Progenitor cell of endocrine pancreas (in vitro differentiated cells): Measurements from ENCODE around the gene USH1G. TPM values are rescaled to one million over a fixed set of nuclear protein-coding genes. Genes with fewer than 3 reads are reported as not detected.
A peak's percentile ranks its signal among the peaks of the same experiment; 100 is the strongest.
"Not testable (repeated sequence)": the region's sequence is repeated elsewhere in the genome, so short reads cannot be mapped to it uniquely, and the experiment has no call there.

Experiments used
- DNase-seq: peaks from one replicate; pipeline ENCODE4 v3.0.0; 2021; ENCODE audit warnings: low spot score; ENCODE audit not compliant: unreplicated experiment
- H3K27ac Mint-ChIP-seq: 2 replicates; pipeline ENCODE4 v1.8.0; 2021; ENCODE audit warnings: mild to moderate bottlenecking, moderate library complexity, mixed read lengths
- H3K27me3 Mint-ChIP-seq: 2 replicates; pipeline ENCODE4 v1.8.0; 2021; ENCODE audit warnings: mixed read lengths
- H3K36me3 Mint-ChIP-seq: 2 replicates; pipeline ENCODE4 v1.8.0; 2022; ENCODE audit warnings: mixed read lengths; ENCODE audit not compliant: insufficient read depth
- H3K4me1 Mint-ChIP-seq: 2 replicates; pipeline ENCODE4 v1.8.0; 2021; ENCODE audit warnings: low read depth, mixed read lengths
- H3K4me3 Mint-ChIP-seq: 2 replicates; pipeline ENCODE4 v1.8.0; 2021; ENCODE audit warnings: low read depth, mild to moderate bottlenecking, moderate library complexity, mixed read lengths
- H3K9me3 Mint-ChIP-seq: 2 replicates; pipeline ENCODE4 v1.8.0; 2021; ENCODE audit warnings: low read depth, mixed read lengths
- total RNA-seq: library from RNA; stranded (reverse); gene quantifications from 2 replicates; pipeline ENCODE4 v1.2.1, GENCODE V29; 2021
- TF ChIP-seq, protein P1 (sequence below): fragments of 200-600 bp; sonication (generic); IDR thresholded peaks from one replicate; pipeline ENCODE4 v1.5.0; 2021; ENCODE audit warnings: antibody characterized with exemption, mild to moderate bottlenecking; ENCODE audit not compliant: unreplicated experiment

USH1G gene
- total RNA-seq, 1 donor from 2014 or later, result 0.19 TPM

DNA sequence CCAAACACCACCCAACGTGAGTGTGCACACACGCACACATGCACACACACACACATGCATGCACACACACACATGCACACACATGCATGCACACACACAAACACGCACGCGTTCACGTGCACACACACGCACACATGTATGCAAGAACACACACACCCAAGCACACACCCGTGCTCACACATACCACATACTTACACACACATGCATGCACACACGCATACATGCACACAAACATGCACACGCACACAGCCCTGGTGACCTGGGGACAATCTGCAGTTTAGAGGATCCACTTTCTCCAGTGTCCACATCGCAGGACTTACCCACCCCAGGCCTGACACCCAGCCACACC is 6.2 kb downstream of the USH1G start:
- H3K4me1 Mint-ChIP-seq, result peaks cover 2% of the 10 kb centered on the region
- DNase-seq, result no peak
- peaks cover 2% of the 10 kb centered on the region for H3K9me3 Mint-ChIP-seq
- H3K27me3 Mint-ChIP-seq, result peaks cover 15% of the 10 kb centered on the region
- H3K4me3 Mint-ChIP-seq, result no peak overlapping the region
- no peaks in the 10 kb centered on the region for H3K36me3 Mint-ChIP-seq
- TF ChIP-seq, protein P1, sequence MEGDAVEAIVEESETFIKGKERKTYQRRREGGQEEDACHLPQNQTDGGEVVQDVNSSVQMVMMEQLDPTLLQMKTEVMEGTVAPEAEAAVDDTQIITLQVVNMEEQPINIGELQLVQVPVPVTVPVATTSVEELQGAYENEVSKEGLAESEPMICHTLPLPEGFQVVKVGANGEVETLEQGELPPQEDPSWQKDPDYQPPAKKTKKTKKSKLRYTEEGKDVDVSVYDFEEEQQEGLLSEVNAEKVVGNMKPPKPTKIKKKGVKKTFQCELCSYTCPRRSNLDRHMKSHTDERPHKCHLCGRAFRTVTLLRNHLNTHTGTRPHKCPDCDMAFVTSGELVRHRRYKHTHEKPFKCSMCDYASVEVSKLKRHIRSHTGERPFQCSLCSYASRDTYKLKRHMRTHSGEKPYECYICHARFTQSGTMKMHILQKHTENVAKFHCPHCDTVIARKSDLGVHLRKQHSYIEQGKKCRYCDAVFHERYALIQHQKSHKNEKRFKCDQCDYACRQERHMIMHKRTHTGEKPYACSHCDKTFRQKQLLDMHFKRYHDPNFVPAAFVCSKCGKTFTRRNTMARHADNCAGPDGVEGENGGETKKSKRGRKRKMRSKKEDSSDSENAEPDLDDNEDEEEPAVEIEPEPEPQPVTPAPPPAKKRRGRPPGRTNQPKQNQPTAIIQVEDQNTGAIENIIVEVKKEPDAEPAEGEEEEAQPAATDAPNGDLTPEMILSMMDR, result no peak
- H3K27ac Mint-ChIP-seq, result peak overlapping the region; percentile 58

DNA sequence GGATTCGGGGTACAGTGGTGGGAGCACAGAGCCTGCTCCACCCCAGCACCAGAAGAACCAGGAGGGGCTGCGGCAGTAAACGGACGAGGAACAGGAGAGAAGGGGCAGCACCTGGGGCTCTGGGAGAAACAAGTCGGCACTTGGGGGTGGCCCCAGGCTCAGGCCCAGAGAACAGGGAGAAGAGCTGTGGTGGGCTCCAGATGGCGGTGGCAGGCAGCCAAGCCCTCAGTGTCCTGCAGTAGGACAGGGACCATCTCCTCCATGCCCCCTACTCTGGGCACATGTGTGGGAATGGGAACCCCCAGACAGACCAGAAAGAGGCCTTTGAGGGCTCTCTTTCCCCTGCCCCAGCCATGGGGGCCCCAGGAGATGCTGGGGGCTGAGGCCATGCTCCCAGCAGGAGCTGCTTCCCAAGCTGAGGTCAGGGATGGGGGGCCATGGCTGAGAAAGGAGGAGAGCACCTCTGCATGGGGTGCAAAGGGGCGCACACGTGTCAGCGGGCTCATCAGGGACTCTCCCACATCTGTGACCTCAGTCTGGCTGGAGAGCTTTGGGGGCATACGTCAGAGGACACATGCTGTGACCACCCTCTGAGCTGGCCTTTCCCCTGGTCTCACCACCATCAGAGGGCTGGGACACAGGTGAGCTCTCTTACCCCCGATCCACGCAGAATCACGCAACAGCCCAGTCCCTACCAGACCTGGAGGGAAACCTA is 6.8 kb downstream of the USH1G start:
- Mint-ChIP-seq H3K9me3 (peaks cover 2% of the 10 kb centered on the region), H3K36me3 (no peaks in the 10 kb centered on the region), H3K27ac (peak overlapping the region; percentile 58), H3K4me3 (no peak overlapping the region), H3K4me1 (peaks cover 2% of the 10 kb centered on the region), H3K27me3 (peaks cover 15% of the 10 kb centered on the region)
- TF ChIP-seq, protein P1, result no peak
- no peak for DNase-seq

DNA sequence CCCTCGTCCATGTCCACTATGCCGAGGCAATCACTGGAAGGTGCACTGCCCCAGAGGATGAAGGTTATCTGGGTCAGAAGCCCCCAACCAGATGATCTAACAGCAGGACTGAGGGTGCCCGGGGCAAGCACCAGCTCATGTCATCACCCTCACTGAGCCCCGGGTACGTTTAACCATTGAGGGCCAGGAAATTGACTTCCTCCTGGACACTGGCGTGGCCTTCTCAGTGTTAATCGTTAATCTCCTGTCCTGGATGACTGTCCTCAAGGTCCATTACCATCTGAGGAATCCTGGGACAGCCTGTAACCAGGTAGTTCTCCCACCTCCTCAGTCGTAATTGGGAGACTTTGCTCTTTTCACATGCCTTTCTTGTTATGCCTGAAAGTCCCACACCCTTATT is 11.6 kb downstream of the USH1G start:
- H3K36me3 Mint-ChIP-seq, DNase-seq, H3K4me1 Mint-ChIP-seq, H3K4me3 Mint-ChIP-seq, H3K27ac Mint-ChIP-seq, H3K9me3 Mint-ChIP-seq: not testable (repeated sequence)
- peaks cover 17% of the 10 kb centered on the region for H3K27me3 Mint-ChIP-seq

DNA sequence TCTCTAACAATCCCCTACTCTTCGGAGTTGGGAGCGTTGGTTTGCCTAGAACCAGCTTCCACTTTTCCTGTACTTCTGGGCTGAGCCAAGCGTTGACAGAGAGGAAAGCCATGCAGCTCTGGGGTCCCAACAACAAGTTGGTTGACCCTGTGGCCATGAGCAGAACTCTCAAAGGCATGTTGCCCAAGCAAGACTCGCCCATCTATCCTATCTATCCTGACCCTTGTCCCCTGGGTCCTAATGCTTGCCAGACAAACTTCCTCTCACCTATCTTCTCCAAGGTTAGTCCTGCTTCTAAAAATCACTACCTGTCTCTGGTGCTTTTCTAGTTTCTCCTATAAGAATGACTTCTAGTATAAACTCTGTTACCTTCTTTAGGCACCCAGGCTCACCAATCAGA is 14.0 kb downstream of the USH1G start:
- not testable (repeated sequence) for H3K4me3 Mint-ChIP-seq, H3K9me3 Mint-ChIP-seq, DNase-seq

DNA sequence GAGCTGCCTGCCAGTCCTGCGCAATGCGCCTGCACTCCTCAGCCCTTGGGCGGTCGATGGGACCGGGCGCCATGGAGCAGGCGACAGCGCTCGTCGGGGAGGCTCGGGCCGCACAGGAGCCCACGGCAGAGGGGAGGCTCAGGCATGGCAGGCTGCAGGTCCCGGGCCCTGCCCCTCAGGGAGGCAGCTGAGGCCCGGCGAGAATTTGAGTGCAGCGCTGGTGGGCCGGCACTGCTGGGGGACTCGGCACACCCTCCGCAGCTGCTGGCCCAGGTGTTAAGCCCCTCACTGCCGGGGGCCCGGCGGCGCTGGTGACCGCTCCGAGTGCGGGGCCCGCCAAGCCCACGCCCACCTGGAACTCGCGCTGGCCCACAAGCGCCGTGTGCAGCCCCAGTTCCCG is 16.0 kb downstream of the USH1G start:
- Mint-ChIP-seq H3K36me3 (no peaks in the 10 kb centered on the region), H3K9me3 (no peaks in the 10 kb centered on the region), H3K27me3 (peaks cover 24% of the 10 kb centered on the region), H3K27ac (no peak overlapping the region), H3K4me1 (peaks cover 8% of the 10 kb centered on the region), H3K4me3 (no peak overlapping the region)
- DNase-seq, result no peak
- TF ChIP-seq, protein P1, result no peak

More for the DNA sequence above, 14.0 kb downstream of the USH1G start:
- not testable (repeated sequence) for H3K36me3 Mint-ChIP-seq, H3K4me1 Mint-ChIP-seq, H3K27ac Mint-ChIP-seq
- H3K27me3 Mint-ChIP-seq, result peaks cover 17% of the 10 kb centered on the region

DNA sequence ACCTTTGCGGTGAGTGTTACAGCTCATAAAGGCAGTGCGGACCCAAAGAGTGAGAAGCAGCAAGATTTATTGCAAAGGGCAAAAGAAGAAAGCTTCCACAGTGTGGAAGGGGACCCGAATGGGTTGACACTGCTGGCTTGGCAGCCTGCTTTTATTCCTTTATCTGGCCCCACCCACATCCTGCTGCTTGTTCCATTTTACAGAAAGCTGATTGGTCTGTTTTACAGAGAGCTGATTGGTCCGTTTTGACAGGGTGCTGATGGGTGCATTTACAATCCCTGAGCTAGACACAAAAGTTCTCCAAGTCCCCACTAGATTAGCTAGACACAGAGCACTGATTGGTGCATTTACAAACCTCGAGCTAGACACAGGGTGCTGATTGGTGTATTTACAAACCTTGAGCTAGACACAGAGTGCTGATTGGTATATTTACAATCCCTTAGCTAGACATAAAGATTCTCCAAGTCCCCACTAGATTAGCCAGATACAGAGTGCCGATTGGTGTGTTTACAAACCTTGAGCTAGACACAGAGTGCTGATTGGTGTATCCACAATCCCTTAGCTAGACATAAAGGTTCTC is 16.8 kb downstream of the USH1G start:
- DNase-seq, H3K4me3 Mint-ChIP-seq, H3K27ac Mint-ChIP-seq, H3K36me3 Mint-ChIP-seq, H3K9me3 Mint-ChIP-seq, H3K4me1 Mint-ChIP-seq: not testable (repeated sequence)
- H3K27me3 Mint-ChIP-seq, result peaks cover 29% of the 10 kb centered on the region
